Fibroblast of lung (primary cell): Measurements from ENCODE around the gene ZMYND19. TPM values are rescaled to one million over a fixed set of nuclear protein-coding genes. Genes with fewer than 3 reads are reported as not detected.

ENCODE experiments used
- DNase-seq, 2 donors: peaks; one replicate each; pipeline versions ENCODE4 v3.0.0 to v3.0.0-alpha.2; 2010; ENCODE audit warnings: low read depth in 2 of 2
- H2AFZ ChIP-seq: 2 replicates; pipeline ENCODE4 v1.5.1; 2012; ENCODE audit warnings: low read length, control low read depth, inconsistent platforms
- H3K27ac ChIP-seq: 2 replicates; pipeline ENCODE4 v1.5.1; 2011; ENCODE audit warnings: low read length, control low read depth; ENCODE audit not compliant: insufficient read depth
- H3K27me3 ChIP-seq: 2 replicates; pipeline ENCODE4 v1.5.1; 2011; ENCODE audit warnings: mild to moderate bottlenecking, low read length; ENCODE audit not compliant: control insufficient read depth, insufficient read depth
- H3K36me3 ChIP-seq: 2 replicates; pipeline ENCODE4 v1.5.1; 2011; ENCODE audit warnings: low read length; ENCODE audit not compliant: control insufficient read depth, insufficient read depth
- H3K4me1 ChIP-seq: 2 replicates; pipeline ENCODE4 v1.5.1; 2011; ENCODE audit warnings: low read length; ENCODE audit not compliant: control insufficient read depth, insufficient read depth; ENCODE audit errors: extremely low read depth
- H3K4me2 ChIP-seq: 2 replicates; pipeline ENCODE4 v1.5.1; 2011; ENCODE audit warnings: low read length, control low read depth; ENCODE audit not compliant: insufficient read depth; ENCODE audit errors: extremely low read depth
- H3K4me3 ChIP-seq, 4 experiments: fragments of 200-600 bp in 1 of 4; sonication (generic) in 1 of 4; replicated peaks in 1 of 4; 2 replicates each; pipeline ENCODE4 v1.5.1; 2011 to 2016; ENCODE audit warnings: low read length in 4 of 4, low read depth in 3 of 4, mild to moderate bottlenecking in 3 of 4, control low read depth in 2 of 4, inconsistent platforms in 1 of 4, mixed read lengths in 1 of 4; ENCODE audit not compliant: insufficient read depth in 1 of 4; ENCODE audit errors: control extremely low read depth in 1 of 4
- H3K79me2 ChIP-seq: 2 replicates; pipeline ENCODE4 v1.5.1; 2012; ENCODE audit warnings: mild to moderate bottlenecking, low read length, inconsistent platforms; ENCODE audit not compliant: control insufficient read depth, insufficient read depth
- H3K9ac ChIP-seq: 2 replicates; pipeline ENCODE4 v1.5.1; 2011; ENCODE audit warnings: mild to moderate bottlenecking, low read length, control low read depth; ENCODE audit not compliant: insufficient read depth
- H3K9me3 ChIP-seq: 2 replicates; pipeline ENCODE4 v1.5.1; 2012; ENCODE audit warnings: low read depth, low read length; ENCODE audit not compliant: control insufficient read depth, insufficient read depth
- H4K20me1 ChIP-seq: 2 replicates; pipeline ENCODE4 v1.5.1; 2011; ENCODE audit warnings: low read length; ENCODE audit not compliant: control insufficient read depth, insufficient read depth; ENCODE audit errors: extremely low read depth
- CTCF ChIP-seq, 2 donors: IDR thresholded peaks in 1 of 2; conservative IDR thresholded peaks in 1 of 2; 1 replicate in 1 of 2; 2 replicates in 1 of 2; pipeline ENCODE4 v1.5.1; 2011 to 2012; ENCODE audit warnings: low read length in 2 of 2, control low read depth in 1 of 2, inconsistent platforms in 1 of 2, low read depth in 1 of 2, mild to moderate bottlenecking in 1 of 2
- EZH2 ChIP-seq: IDR thresholded peaks from 2 replicates; pipeline ENCODE4 v1.5.1; 2012; ENCODE audit warnings: low read length, control low read depth, mild to moderate bottlenecking; ENCODE audit errors: missing control alignments
- polyA plus RNA-seq, 2 donors: library from polyadenylated mRNA; depleted of rRNA in 1 of 2; stranded (reverse) in 1 of 2; unstranded in 1 of 2; fragments of >200 nt; gene quantifications; 2 replicates each; pipeline ENCODE4 v1.2.1, GENCODE V29; 2011 to 2012; ENCODE audit warnings: missing spikeins in 1 of 2
- total RNA-seq: library from RNA; depleted of rRNA; stranded (reverse); fragments of >200 nt; gene quantifications from 2 replicates; pipeline ENCODE4 v1.2.1, GENCODE V29; 2014

ZMYND19 gene
- total and polyA plus RNA-seq, 2 donors (not counting 1 experiment from before 2014, with no cell fraction given) = 11.2 to 12.7 TPM

- Histone ChIP-seq H3K27ac (no peak overlapping the region), H4K20me1 (no peaks in the 10 kb centered on the region), H3K9me3 (no peaks in the 10 kb centered on the region), H3K4me2 (no peak overlapping the region), H3K36me3 (peaks cover 20% of the 10 kb centered on the region), H3K9ac (no peak overlapping the region), H3K4me3 (no peak overlapping the region), H3K79me2 (peaks cover 20% of the 10 kb centered on the region), H3K27me3 (no peaks in the 10 kb centered on the region), H3K4me1 (peaks cover 10% of the 10 kb centered on the region), H2AFZ (no peak overlapping the region)
- DNase-seq = no peak
- TF ChIP-seq EZH2 (no peak), CTCF (conservative IDR thresholded peaks at IDR 0.05 in 1 of 2, IDR thresholded peaks at IDR 0.05 in 1 of 2; ENCODE audit: low read depth in 1 of 2, low read length in 2 of 2) (no peak)
These were observed 23.6 kb upstream of the ZMYND19 start for GRCh38 chr9:137613738-137614523.

GRCh38 chr9:137613259-137613658, 22.9 kb upstream of the ZMYND19 start:
- peaks cover 20% of the 10 kb centered on the region for H3K36me3 ChIP-seq
- peaks cover 10% of the 10 kb centered on the region for H3K4me1 ChIP-seq
- H2AFZ ChIP-seq = no peak overlapping the region
- TF ChIP-seq CTCF (conservative IDR thresholded peaks at IDR 0.05 in 1 of 2, IDR thresholded peaks at IDR 0.05 in 1 of 2; ENCODE audit: low read depth in 1 of 2, low read length in 2 of 2) (no peak), EZH2 (no peak)
- no peaks in the 10 kb centered on the region for H3K27me3 ChIP-seq
- no peak overlapping the region for H3K4me3 ChIP-seq
- no peaks in the 10 kb centered on the region for H4K20me1 ChIP-seq
- H3K4me2 ChIP-seq = no peak overlapping the region
- peak overlapping the region; percentile 77 for H3K27ac ChIP-seq
- DNase-seq = no peak
- no peak overlapping the region for H3K9ac ChIP-seq
- H3K9me3 ChIP-seq = no peaks in the 10 kb centered on the region
- peaks cover 18% of the 10 kb centered on the region for H3K79me2 ChIP-seq

- Histone ChIP-seq H3K27ac (peak overlapping the region; percentile 77), H3K4me3 (no peak overlapping the region), H3K9me3 (no peaks in the 10 kb centered on the region), H2AFZ (no peak overlapping the region), H3K36me3 (peaks cover 20% of the 10 kb centered on the region), H3K4me2 (peak overlapping the region; percentile 66), H3K79me2 (peaks cover 13% of the 10 kb centered on the region), H3K9ac (no peak overlapping the region), H4K20me1 (no peaks in the 10 kb centered on the region), H3K27me3 (no peaks in the 10 kb centered on the region), H3K4me1 (peaks cover 10% of the 10 kb centered on the region)
- no peak for DNase-seq
- TF ChIP-seq CTCF (conservative IDR thresholded peaks at IDR 0.05 in 1 of 2, IDR thresholded peaks at IDR 0.05 in 1 of 2; ENCODE audit: low read depth in 1 of 2, low read length in 2 of 2) (no peak), EZH2 (no peak)
These were observed 22.4 kb upstream of the ZMYND19 start for GRCh38 chr9:137612741-137613142.
